SH-SY5Y (cell line): Measurements from ENCODE around the gene CLCNKA.

ENCODE experiments used
- GATA2 ChIP-seq: IDR thresholded peaks from 2 replicates; pipeline ENCODE4 v1.6.1; 2011; ENCODE audit warnings: mild to moderate bottlenecking, low read depth, low read length
- GATA3 ChIP-seq: IDR thresholded peaks from 2 replicates; pipeline ENCODE4 v1.6.1; 2011; ENCODE audit warnings: low read depth, mild to moderate bottlenecking, low read length, moderate library complexity

DNA sequence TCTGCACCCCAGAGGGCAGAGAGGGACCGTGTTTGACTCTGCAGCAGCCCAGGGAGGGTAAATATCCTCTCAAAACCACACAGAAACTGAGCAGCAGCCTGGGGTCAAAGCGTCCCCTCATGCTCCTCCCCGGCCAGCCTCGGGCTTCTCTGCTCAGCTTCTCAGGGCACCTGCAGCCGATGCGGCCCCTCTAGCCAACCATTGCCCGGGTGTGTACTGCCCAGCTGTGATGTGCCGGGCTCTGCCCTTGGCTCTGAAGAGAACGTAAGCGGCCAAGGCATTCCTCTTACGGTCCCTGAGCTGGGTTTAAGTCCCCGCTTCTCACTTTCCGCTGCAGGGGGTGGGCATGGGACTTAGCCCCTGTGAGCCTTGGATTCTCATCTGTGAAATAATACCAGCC lies 46.1 kb downstream of the CLCNKA start:
- TF ChIP-seq GATA3 (no peak), GATA2 (no peak)
